ENCODE measurements around the gene GALNS.

- TF ChIP-seq POLR2A (IDR thresholded peaks at IDR 0.05; ENCODE audit: low read length) (no peak), GATA1 (IDR thresholded peaks at IDR 0.05; ENCODE audit: low read depth, low read length) (no peak)
These were observed 86.1 kb downstream of the GALNS start for GRCh38 chr16:88770461-88771293.
